Skin epidermis (tissue), 12 donors: ENCODE data around the gene MTIF2.
"Not testable (repeated sequence)": the region's sequence is repeated elsewhere in the genome, so short reads cannot be mapped to it uniquely, and the experiment has no call there.

Experiments
- H3K27ac ChIP-seq, 21 experiments: fragments of 200-600 bp; sonication (generic) in 11 of 21; one replicate each; pipeline ENCODE4 v1.5.0; 2020; ENCODE audit warnings: mild to moderate bottlenecking in 3 of 21, inconsistent platforms in 2 of 21, moderate library complexity in 2 of 21
- H3K4me3 ChIP-seq, 7 experiments: fragments of 200-600 bp; sonication (generic) in 2 of 7; one replicate each; pipeline ENCODE4 v1.5.0; 2020; ENCODE audit warnings: inconsistent platforms in 2 of 7, mild to moderate bottlenecking in 2 of 7, moderate library complexity in 1 of 7

The MTIF2 gene

DNA sequence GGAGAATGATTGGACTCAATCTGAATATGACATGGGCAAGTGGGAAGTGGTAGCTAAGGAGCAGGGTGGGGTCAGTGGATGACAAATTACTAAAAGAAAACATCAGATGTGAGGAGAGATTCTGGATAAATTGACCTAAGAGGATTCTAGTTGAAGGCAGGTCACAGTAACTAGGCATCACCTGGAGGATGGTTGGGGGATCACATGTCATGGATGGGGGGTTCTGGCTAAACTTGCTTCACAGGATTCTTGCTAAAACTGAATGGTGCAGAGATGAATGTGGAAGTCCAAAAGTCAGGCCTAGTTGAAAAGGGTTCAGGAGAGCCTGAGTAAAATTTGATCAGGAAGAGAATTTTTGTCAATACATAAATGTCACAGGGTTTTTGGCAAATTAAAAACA is 55.2 kb downstream of the MTIF2 start:
- H3K27ac ChIP-seq: no peak overlapping the region
- no peak overlapping the region for H3K4me3 ChIP-seq

DNA sequence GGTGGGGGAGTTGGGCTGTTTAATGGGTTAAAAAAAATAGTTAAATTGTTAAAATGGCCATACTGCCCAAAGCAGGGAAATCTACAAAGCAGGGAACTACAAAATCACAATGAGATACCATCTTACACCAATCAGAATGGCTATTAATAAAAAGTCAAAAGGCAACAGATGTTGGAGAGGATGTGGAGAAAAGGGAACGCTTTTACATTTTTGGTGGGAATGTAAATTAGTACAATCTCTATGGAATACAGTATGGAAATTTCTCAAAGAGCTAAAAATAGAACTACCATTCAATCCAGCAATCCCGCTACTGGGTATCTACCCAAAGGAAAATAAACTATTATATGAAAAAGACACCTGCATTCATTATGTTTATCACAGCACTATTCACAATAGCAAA is 64.1 kb downstream of the MTIF2 start:
- no peak overlapping the region for H3K27ac ChIP-seq
- H3K4me3 ChIP-seq: no peak overlapping the region

DNA sequence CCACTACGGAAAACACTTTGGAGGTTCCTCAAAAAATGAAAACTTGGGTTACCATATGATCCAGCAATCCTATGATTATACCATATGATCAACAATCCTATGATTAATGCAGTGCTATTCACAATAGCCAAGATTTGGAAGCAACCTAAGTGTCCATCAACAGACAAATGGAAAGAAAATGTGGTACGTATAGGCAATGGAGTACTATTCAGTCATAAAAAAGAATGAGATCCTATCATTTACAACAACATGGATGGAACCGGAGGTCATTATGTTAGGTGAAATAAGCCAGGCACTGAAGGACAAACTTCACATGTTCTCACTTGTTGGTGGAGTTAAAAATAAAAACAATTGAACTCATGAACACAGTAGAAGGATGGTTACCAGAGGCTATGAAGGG is 64.5 kb downstream of the MTIF2 start:
- Histone ChIP-seq H3K4me3 (no peak overlapping the region), H3K27ac (no peak overlapping the region)

DNA sequence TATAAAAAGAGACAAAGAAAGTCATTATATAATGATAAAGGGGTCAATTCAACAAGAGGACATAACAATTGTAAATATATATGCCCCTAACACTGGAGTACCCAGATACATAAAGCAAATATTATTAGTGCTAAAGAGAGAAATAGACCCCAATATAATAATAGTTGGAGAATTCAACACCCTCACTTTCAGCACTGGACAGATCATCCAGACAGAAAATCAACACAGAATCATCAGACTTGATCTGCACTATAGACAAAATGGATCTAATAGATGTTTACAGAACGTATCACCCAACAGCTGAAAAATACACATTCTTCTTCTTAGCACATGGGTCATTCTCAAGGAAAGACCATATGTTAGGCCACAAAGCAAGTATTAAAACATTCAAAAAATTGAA is 68.6 kb downstream of the MTIF2 start:
- Histone ChIP-seq H3K4me3 (no peak overlapping the region), H3K27ac (no peak overlapping the region)

DNA sequence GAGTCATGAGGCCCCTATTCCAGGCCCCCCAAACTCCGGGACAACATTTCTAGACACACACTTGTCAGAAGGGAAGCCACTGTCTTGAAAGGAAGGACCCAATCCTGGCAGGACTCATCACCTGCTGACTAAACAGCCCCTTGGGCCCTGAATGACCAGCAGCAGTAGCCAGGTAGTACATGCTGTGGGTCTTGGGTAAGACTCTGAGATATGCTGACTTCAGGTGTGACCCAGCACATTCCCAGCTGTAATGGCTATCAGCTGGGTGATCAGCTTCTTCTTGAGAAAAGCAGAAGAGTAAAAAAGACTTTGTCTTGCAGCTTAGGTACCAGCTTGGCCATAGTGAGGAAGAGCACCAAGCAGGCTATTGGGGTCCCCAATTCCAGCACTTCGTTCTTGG is 72.5 kb downstream of the MTIF2 start:
- H3K4me3 ChIP-seq: no peak overlapping the region

DNA sequence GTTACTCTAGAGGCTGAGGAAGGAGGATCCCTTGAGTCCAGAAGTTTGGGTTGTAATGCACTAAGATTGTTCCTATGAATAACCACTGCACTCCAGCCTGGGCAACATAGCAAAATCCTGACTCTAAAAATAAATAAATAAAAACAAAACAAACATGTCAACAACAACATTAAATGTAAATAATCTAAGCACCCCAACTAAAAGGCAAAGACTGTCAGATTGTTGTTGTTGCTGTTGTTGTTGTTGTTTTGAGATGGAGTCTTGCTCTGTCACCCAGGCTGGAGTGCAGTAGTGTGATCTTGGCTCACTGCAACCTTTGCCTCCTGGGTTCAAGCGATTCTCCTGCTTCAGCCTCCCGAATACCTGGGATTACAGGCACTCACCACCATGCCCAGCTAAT is 77.1 kb downstream of the MTIF2 start:
- H3K4me3 ChIP-seq, H3K27ac ChIP-seq: not testable (repeated sequence)

More for the DNA sequence above, 72.5 kb downstream of the MTIF2 start:
- H3K27ac ChIP-seq: no peak overlapping the region

DNA sequence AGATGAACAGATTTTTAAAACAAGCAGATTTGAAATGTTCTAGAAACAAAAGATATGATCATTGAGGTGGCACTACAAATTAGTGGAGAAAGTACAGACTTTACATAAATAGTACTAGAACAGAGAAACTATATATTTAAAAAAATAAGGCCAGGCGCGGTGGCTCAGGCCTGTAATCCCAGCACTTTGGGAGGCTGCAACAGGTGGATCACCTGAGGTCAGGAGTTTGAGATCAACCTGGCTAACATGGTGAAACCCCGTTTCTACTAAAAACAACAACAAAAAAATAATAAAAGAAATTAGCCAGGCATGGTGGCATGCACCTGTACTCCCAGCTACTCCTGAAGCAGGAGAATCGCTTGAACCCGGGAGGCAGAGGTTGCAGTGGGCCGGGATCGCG is 82.2 kb downstream of the MTIF2 start:
- H3K4me3 ChIP-seq, H3K27ac ChIP-seq: not testable (repeated sequence)
